Measurements from ENCODE around the gene FAM174B.

Gene FAM174B

DNA sequence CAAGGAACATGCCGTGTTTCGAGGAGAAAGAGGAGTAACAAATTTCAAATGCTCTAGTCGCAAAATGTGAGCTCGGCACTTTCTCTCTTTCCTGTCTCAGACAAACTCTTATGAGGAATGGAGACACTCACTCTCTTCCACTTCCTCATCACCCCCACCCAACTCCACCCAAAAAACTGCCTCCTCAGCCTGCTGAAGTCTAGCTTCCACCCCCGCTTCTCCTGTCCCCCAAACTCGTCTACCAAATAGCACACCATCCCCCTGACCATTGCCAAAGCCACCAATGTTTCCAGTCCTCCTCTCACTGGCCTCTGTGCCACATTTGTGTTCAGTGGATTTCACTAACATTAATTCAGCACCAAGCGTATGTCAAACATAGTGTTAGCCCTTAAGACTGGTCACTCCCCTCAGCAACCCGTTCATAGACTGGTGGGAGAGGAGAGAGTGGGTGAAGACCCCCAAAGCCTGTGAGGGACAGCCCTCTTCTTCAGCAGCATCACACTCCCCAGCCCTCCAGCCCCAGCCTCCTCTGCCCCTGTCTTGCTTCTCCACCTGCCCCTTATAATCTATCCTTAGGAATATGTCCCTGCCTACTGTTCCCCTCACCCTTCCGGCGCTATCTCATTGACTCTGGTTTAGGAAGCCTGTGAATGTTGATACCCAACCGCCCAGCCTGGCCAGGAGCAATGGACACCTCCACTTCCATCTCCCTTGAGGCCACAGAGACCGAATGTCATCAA lies 77.3 kb downstream of the FAM174B start:
- in situ Hi-C loops (cut with HindIII; ENCODE audit: low sequenced_read_pairs): loop anchor here (10.0 kb wide), 1 partner anchor 403 kb away; no protein-coding TSS in a partner anchor

DNA sequence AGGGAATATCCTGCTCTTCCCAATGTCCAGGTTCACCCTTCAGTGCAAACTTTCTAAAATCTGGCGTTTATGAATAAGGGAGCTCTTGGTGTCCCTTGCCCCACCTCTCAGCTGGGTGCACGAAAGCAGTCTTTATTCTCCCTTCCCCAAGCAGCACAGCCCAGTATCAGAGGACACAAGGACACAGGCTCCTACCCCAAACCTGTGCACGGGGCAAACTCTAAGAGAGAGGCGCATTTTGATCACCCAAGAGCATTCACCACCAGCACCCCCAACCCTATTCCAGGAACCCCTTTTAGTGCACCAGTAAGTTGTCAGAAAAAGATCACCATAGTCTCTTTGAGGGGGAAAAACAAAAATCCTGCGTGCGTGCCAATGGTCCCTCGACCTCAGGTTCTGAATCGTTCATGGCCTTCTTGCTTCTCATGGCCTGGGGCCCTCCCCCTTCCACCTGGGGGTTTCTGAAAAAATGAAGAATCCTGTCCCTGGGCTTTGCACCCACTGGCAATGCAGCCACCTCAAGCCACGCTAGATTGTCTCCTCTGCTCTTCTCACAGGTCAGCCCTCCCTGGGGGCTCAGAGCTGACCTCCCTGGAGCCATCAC lies 78.9 kb downstream of the FAM174B start:
- in situ Hi-C loops (cut with HindIII; ENCODE audit: low sequenced_read_pairs): loop anchor here (10.0 kb wide), 1 partner anchor 402 kb away; no protein-coding TSS in a partner anchor

- in situ Hi-C loops (cut with HindIII; ENCODE audit: low sequenced_read_pairs): loop anchor here (10.0 kb wide), 1 partner anchor 400 kb away; no protein-coding TSS in a partner anchor
Observed at GRCh38 chr15:92574566-92574965, 81.0 kb downstream of the FAM174B start.

- in situ Hi-C loops (cut with HindIII; ENCODE audit: low sequenced_read_pairs): loop anchor here (10.0 kb wide), 1 partner anchor 399 kb away; no protein-coding TSS in a partner anchor
Observed at GRCh38 chr15:92574161-92574560, 81.4 kb downstream of the FAM174B start.

DNA sequence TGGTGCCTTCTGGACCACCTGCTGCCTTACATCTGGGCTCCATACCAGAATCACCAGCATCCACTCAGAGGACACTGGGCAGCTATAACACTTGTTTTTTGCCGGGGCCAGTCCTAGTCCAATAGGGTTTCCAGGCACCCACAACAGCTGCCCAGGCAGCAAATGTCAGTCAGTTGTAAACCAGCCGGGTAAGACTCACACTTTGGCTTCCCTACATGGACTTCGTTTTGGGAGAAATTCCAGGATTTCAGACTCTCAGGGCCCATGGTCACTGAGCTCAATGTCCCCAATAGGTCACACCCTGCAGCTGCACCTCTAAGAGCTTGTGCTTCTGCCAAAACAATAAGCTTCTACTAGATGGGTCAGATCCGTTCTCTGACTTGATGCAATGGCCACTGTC lies 83.8 kb downstream of the FAM174B start:
- in situ Hi-C loops (cut with HindIII; ENCODE audit: low sequenced_read_pairs): loop anchor here (10.0 kb wide), 1 partner anchor 397 kb away; no protein-coding TSS in a partner anchor

DNA sequence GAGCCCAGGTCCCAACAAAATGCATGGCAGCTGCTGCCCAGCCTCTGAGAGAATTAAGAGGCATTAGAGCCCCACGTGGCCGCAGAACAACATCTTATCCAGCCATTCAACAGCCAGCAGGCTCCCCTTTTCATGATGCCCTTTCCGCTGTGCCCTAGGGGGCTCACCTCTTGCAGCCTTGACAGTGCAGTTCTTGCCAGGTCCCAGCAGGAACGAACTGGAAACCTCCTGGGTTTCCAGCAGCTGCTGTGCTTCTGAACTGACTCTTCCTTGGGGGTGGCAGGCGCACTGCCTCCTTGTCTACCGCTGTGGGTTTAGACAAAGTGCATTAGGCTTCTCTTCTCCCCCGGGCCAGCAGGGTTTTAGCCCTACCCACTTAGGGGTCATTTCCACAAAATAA lies 85.2 kb downstream of the FAM174B start:
- in situ Hi-C loops (cut with HindIII; ENCODE audit: low sequenced_read_pairs): loop anchor here (10.0 kb wide), 1 partner anchor 396 kb away; no protein-coding TSS in a partner anchor

- in situ Hi-C loops (cut with HindIII; ENCODE audit: low sequenced_read_pairs): loop anchor here (10.0 kb wide), 1 partner anchor 395 kb away; no protein-coding TSS in a partner anchor
Observed at GRCh38 chr15:92569778-92570177, 85.8 kb downstream of the FAM174B start.

Data from endothelial cell of hepatic sinusoid (primary cell).